GM19395 (cell line): ENCODE measurements around the gene TTLL11.

Source experiments
- ATAC-seq: cut with Tn5 transposase; IDR thresholded peaks from one replicate; pipeline ENCODE4 v1.9.1; 2021; ENCODE audit warnings: mild to moderate bottlenecking, moderate library complexity; ENCODE audit not compliant: unreplicated experiment

The TTLL11 gene

DNA sequence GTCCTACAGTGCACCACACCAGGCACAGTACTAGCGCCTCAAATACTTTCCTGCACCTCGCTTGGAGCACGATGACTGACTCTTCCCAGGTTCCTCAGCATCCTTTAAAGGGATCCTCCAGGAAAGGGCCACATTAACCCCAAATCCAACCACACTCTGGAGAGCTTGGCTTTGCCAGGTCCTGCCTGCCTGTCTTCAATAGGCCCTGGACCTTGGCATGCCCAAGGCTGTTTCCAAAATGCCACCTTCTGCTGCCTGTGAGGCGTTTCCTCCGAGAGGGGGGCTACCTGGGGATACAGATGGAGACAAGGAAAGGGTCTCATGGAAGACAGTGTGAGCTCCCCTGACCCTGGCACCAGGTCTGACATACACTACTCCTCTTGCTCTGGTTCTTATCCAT, 271.8 kb downstream of the TTLL11 start:
- no peak for ATAC-seq

- ATAC-seq, result no peak
Observed at GRCh38 chr9:121820286-121821005, 272.7 kb downstream of the TTLL11 start.

- no peak for ATAC-seq
Observed at GRCh38 chr9:121819428-121820231, 273.5 kb downstream of the TTLL11 start.

GRCh38 chr9:121818841-121819427, 274.2 kb downstream of the TTLL11 start:
- no peak for ATAC-seq

GRCh38 chr9:121818016-121818661, 275.0 kb downstream of the TTLL11 start:
- no peak for ATAC-seq

GRCh38 chr9:121817476-121817875, 275.6 kb downstream of the TTLL11 start:
- ATAC-seq, result no peak

DNA sequence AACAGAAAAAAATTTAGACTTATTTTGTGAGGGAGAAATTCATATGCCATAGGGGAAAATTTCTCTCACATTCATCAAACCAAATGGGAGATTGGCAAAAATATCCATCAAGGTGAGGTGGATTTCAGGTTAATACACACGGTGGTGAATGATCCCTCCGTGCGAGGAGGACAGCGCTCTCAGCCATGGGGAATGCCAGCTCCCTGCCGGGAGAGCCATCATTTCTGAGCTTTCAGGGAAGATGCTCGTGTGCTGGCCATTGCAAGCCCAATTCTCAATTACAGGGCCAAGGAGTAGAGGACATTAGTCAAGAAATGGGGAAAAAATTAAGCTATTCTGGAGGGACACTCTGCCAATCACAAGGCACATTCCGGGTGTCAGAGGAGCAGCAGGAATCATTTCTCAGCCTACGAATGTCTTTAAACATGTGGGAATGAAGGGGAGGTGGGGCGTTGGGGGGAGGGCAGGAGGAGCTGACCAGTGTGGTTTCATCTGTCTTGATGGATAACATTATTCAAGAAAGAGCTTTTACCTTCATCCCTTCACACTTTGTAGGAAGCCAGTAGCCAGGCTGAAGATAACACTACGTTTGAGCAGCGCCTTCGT, 276.2 kb downstream of the TTLL11 start:
- ATAC-seq, result no peak

GRCh38 chr9:121816449-121816817, 276.7 kb downstream of the TTLL11 start:
- ATAC-seq, result no peak

GRCh38 chr9:121815546-121816448, 277.3 kb downstream of the TTLL11 start:
- ATAC-seq, result no peak

- ATAC-seq, result no peak
Observed at GRCh38 chr9:121815084-121815483, 278.0 kb downstream of the TTLL11 start.

DNA sequence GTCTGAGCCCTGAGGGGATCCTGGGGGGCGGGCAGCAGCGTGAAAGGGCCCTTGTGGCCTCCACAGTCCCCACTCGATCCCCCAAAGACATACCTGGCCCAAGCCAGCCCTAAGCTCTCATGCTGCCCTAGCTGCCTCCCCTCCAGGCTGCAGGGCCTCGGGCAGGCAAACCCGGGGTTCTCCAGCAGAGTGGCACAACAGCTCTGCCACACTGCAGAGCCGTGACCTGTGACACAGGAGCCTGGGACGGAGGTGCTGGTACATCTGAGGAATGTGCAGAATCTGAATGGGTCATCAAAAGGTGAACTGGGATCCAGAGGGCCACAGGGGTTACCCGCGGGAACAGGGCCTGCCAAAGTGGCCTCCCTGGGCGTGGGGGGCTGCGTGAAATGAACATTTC, 278.5 kb downstream of the TTLL11 start:
- ATAC-seq, result no peak

- no peak for ATAC-seq
Observed at GRCh38 chr9:121813519-121814210, 279.4 kb downstream of the TTLL11 start.

GRCh38 chr9:121812159-121812735, 280.9 kb downstream of the TTLL11 start:
- no peak for ATAC-seq

- ATAC-seq, result no peak
Observed at GRCh38 chr9:121811751-121812150, 281.4 kb downstream of the TTLL11 start.

DNA sequence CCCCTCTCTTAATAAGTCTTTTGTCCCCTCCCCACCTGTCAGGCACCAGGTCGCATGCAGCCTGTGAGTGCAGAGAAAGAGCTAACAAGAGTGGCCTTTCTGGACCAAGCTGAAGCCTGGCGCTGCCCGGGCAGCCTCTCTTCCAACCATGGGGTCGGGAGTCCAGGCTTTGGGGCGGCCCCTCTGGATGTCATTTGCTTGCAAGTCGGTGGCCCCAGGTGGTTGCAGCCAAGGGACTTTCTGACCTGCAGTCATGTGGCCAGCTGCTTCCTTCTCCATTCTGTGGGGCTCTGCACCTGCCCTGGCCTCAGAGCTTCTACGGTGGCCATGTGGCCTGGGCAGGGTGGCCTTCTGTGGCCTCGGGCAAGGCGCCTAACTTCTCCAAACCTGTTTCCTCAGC, 282.0 kb downstream of the TTLL11 start:
- no peak for ATAC-seq

- ATAC-seq, result no peak
Observed at GRCh38 chr9:121810489-121810888, 282.6 kb downstream of the TTLL11 start.

DNA sequence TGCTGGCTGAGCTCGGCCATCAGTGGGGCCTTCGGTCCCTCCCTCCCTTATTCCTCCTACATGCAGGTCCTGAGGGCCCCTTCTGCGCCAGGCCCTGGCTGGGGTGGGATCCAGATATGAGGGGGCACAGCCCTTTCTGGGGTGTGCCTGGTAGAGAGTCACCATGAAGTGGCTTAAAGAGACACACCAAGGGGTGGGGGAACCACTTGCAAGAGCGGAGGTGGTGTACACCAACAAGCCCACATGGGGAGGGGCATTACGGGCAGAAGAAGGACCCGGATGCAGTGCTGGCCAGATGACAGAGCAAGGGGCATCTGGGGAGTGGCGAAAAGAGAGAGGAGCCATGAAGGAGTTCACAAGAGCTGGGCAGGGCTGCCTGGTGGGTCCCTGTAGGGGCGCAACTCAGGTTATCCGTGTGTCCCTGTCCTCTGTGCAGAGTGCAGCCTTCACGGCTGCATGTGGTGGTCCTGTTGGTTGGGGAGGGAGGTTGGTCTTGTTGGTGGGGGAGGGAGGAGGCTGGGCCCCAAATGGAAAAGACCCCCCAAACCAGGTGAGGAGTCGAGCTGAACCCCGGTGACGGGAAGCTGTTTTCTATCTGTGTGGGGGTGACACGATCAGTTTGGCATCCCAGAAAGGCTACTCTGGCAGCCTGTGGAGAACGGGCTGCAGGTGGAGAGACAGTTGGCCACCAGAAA, 283.6 kb downstream of the TTLL11 start:
- ATAC-seq, result no peak

DNA sequence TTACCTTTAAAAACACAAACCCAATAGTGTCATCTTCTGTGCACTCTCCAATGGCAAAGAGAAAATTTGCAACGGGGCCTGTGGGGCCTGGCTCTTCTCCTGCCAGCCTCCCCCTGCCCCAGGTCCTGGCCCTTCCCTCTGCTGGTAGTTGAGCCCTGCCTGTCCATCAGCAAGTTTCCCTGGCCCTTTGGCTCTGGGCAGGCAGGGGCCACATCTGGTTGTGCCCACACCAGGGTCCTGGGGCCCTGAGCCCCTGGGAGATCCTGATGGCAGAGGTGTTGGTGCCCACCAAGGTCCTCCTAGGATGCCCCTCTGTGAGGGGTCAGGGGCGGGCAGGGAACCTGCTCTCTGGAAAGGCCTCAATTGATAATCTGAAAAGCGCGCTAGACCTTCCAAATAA, 284.3 kb downstream of the TTLL11 start:
- no peak for ATAC-seq
